Anterior cingulate cortex (tissue), 58 donors: ENCODE measurements around the gene SRGN.
A peak's percentile ranks its signal among the peaks of the same experiment; 100 is the strongest.
"Not testable (repeated sequence)": the region's sequence is repeated elsewhere in the genome, so short reads cannot be mapped to it uniquely, and the experiment has no call there.

ENCODE experiments used
- DNase-seq, 58 donors: peaks; one replicate each; lab custom pipeline; 2025; lab: John Stamatoyannopoulos, UW

The SRGN gene

DNA sequence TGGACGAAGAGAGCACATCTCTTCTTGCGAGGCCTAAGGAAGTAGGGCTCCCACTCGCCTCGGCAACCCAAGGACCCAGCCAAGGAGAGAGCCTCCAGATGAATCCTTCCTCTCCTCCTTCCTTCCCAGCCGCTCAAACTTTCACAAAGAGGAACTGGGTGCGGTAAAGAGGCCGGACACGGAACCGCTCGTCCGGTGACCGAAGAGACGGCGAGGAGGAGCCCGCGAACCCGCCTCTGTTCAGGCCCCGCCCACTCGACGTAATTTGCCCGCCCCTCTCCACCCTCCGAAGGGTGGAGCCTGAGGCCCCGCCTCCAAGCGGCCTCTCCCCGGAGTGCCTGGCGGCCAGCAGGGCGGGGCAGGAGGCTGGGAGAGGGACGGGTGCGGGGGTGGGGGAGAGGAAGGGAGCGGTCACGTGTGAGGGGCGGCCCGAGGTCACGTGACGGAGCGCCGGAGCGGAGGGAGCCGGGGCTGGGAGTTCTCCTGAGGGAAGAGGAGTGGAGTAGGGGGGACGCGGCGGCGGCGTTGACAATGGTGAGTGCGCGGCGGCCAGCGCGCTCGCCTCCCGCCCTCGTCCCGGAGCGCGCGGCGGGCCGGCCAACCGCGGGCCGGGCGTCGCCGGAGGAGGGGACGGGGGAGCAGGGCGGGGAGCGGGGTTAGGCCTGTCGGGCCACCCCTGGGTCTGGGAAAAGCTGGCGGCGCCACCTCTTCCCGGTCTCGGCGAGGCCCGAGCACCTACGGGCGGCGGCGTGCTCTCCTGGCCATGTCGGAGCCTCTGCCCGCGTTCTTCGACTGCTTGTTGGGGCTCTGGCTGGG, 36.1 kb downstream of the SRGN start, which contains the start of gene VPS26A:
VPS26A (plus strand) TSS at position 432 of the 816 bp plus-strand sequence; CDS start at position 532, 100 bp downstream.
- peak; percentile 86 to 100 (median 99) for DNase-seq

DNA sequence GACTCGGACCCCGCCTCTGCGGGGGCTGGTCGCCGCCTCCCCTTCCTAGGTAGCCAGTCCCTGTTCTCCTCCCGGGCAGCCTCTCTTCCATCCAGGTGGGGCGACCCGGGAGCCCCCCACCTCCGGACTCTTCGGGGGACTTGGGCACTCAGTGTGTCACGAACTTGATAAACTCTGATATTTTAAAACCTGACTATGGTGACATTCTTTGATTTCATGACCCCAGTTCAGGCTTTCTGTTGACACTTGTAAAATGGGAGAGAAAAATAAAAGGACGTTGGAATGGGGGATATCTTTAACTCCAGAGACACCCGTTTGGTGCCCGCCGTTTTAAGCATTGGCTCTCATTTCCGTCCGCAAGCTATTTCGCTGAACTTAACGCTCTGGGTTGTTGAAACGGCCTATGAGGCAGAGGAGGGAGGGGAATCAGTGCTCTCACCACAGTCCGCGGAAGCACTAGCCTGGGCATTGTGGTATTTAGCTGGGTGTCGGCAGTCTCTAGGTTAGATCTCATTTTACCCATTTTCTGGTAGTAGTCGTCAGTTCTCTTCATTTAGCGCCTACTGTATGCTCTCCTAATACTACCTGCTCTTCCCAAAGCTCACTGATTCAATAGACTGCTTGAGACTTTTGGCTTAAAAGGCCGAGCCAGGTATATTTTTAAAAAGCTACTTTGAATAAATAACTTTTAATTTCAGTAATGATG, 36.8 kb downstream of the SRGN start:
- peak in 25 of 58 donors; percentile 1 to 50 (median 24) for DNase-seq

DNA sequence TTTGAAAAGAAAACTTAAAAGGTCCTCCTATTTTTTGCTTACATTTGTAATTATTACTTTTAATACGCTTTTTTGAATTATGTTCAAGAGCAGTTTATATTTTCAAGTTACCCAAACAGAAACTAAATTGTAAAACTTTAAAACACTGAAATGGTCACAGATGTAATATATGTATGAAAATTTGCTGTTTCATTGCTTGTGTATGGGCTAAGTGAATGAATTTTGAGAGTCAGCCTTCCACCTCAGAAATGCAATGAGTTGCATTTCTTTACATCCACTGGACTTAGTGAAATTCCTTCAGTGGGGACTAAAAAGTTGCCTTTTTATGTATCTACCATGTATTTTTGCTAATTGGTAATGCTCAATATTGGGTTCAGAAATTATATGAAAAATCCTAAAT, 37.7 kb downstream of the SRGN start:
- no peak for DNase-seq

DNA sequence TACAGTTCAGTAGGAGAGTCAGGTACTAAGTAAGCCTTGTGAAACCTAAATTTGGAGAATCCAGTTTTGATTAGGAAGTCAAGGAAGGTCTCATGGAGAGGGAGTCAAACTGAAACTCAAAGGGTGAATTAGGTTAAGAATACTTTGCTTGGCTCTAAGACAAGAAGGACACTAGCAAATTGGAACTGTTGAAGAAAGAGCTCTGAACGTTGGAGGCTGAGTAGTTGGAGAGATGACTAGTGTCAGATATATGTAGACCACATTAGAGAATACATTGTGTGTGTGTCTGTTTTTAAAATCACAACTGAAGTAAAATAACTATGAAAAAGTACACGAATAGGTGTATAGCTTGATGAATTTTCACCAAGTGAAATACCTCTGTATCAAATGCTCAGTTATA, 42.3 kb downstream of the SRGN start:
- DNase-seq = no peak

DNA sequence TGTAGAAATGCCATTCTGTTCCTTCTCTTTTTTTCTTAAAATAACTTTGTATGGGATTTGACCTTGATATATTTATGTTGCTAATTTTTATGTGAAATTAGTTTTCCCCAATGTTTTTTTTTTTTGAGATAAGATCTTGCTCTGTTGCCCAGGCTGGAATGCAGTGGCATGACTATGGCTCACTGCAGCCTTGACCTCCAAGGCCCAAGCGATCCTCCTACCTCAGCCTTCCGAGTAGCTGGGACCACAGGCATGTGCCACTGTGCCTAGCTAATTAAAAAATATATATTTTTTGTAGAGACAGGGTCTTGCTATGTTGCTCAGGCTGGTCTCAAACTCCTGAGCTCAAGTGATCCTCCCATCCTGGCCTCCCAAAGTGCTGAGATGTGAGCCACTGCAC, 52.1 kb downstream of the SRGN start:
- DNase-seq = no peak

DNA sequence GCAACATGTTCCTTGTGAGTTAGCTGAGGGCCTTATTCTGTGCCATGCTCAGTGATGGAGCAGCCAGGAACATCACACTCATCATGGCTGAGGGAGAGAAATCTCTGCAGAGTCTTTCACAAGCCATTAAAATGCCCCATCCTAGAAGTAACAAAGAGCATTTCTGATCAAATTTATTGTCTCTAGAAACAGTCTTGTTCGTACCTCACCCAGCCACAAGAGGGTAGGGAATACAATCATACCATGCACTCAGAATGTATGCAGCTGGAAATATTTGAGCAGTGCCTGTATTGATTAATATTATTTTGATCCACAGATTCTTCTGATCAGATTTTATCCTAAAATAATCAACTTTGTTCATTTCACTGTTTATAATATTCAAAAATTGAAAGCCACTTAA, 53.4 kb downstream of the SRGN start:
- DNase-seq = no peak

DNA sequence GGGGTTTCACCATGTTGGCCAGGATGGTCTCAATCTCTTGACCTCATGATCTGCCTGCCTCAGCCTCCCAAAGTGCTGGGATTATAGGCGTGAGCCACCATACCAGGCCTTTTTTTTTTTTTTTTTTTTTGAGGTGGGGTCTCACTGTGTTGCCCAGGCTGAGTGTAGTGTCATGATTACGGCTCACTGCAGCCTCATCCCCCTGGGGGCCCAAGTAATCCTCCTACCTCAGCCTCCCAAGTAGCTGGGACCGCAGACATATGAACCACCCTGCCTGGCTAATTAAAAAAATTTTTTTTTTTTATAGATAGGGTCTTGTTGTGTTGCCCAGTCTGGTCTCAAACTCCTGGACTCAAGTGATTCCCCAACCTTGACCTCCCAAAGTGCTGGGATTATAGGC, 54.2 kb downstream of the SRGN start:
- not testable (repeated sequence) for DNase-seq

DNA sequence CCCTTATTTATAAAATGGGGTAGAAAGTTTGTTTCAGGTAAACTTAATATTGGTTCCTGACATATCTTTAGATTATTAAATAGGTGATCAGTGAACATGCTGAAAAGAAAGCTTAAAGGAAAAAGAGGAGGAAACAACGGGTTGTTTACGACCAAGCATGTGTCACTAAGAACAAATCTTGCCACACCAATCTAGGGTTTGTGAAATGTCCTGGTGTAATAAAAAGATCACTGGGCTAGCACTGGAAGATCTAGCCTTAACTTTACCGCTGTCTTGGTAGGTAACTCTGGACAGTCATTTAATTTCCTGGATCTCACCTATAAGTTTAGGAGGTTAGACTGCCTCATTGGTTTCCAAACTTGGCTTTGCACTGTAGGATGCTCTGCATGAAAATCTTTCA, 55.1 kb downstream of the SRGN start:
- no peak for DNase-seq

DNA sequence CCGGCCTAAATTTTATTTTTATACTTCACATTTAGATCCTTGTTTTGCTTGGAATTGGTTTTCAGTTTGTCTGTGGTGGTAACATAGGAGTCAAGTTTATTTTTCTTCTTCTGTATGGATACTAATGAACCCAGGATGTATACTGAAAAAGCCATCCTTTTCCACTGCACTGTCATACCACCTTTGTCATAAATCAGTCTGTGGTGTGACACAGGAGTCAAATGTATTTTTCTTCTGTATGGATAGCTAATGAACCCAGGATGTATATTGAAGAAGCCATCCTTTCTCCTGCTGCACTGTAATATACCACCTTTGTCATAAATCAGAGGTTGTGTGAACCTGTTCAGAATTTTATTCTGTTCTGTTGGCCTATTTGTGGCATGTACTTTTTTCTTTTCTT, 57.4 kb downstream of the SRGN start:
- no peak for DNase-seq

DNA sequence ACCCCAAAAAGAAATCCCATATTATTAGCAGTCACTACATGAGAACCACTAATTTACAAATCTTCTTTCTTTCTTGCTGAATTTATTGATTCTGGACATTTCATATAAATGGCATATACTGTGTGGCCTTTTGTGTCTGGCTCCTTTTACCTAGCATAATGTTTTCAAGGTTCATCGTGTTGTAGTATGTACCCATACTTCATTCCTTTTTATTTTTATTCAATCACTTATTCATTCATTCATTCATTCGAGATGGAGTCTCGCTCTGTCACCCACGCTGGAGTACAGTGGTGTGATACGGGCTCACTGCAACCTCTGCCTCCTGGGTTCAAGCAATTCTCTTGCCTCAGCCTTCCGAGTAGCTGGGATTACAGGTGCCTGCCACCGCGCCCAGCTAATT, 58.0 kb downstream of the SRGN start:
- DNase-seq = no peak

DNA sequence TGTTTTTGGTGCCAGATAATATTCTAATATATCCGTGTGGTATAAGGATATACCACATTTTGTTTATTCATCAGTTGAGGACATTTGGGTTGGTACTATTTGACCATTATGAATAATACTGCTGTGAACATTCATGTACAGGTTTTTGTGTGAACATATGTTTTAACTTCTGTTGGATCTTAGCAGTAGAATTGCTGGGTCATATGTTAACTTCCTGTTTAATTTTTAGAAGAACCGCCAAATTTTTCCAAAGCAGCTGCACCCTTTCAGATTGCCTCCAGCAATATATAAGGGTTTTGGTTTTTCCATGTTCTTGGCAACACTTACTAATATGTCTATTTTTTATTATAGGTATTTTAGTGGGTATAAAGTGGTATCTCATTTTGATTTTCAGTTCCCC, 58.9 kb downstream of the SRGN start:
- no peak for DNase-seq

DNA sequence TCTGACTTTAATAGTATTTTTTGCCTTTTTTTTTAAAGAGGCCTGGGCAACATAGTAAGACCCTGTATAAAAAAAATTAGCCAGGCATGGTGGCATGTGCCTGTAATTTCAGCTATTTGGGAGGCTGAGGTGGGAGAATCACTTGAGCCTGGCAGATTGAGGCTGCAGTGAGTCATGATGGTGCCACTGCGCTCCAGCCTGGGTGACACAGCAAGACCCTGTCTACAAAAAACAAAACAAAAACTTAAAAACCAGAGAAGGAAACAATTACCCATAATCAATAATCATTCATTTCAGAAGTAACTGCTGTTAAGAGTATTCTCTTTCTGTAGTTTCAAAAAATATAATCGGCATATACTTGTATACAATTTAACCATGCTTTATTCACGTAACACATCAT, 64.1 kb downstream of the SRGN start:
- DNase-seq = no peak

DNA sequence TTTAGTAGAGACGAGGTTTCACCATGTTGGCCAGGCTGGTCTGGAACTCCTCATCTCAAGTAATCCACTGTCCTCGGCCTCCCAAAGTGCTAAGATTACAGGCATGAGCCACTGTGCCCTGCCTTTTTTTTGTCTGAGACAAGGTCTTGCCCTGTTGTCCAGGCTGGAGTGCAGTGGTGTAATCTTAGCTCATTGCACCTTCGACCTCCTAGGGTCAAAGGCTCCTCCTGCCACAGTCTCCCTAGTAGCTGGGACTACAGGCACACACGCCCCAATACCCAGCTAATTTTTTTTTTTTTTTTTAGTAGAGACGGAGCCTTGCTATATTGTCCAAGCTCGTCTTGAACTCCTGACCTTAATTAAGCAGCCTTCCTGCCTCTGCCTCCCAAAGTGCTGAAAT, 65.3 kb downstream of the SRGN start:
- no peak for DNase-seq
